Activated CD8-positive, alpha-beta memory T cell treated with anti-CD3 and anti-CD28 coated beads, Interleukin-2, amount 10 ng/mL, durations not matched to agents 7 days and 5 days (primary cell): ENCODE data around the gene ETNPPL. TPM values are rescaled to one million over a fixed set of nuclear protein-coding genes. Genes with fewer than 3 reads are reported as not detected.
A peak's percentile ranks its signal among the peaks of the same experiment; 100 is the strongest.

ENCODE experiments used
- ATAC-seq: fragments of 150-1000 bp; cut with Tn5 transposase; one replicate; pipeline ENCODE4 v1.10.0; 2021; ENCODE audit warnings: moderate library complexity
- CTCF ChIA-PET: fragments of 350-600 bp; sonication (Branson Sonifier 250); formaldehyde crosslinking; loops from one replicate; lab custom pipeline; 2021; ENCODE audit warnings: antibody characterized with exemption; lab: Charles Lee
- DNase-seq: peaks from one replicate; pipeline ENCODE4 v3.0.0-alpha.2; 2020
- H3K27ac Mint-ChIP-seq: one replicate; pipeline ENCODE4 v1.8.0; 2021; ENCODE audit warnings: mild to moderate bottlenecking, mixed read lengths
- H3K27me3 Mint-ChIP-seq: one replicate; pipeline ENCODE4 v1.8.0; 2021; ENCODE audit warnings: mixed read lengths
- H3K36me3 Mint-ChIP-seq: one replicate; pipeline ENCODE4 v1.8.0; 2021; ENCODE audit warnings: mild to moderate bottlenecking, mixed read lengths
- H3K4me1 Mint-ChIP-seq: one replicate; pipeline ENCODE4 v1.8.0; 2021; ENCODE audit warnings: mixed read lengths
- H3K4me3 Mint-ChIP-seq: one replicate; pipeline ENCODE4 v1.8.0; 2021; ENCODE audit warnings: mild to moderate bottlenecking, moderate library complexity, mixed read lengths
- H3K9me3 Mint-ChIP-seq: one replicate; pipeline ENCODE4 v1.8.0; 2022; ENCODE audit warnings: low read depth, mixed read lengths
- total RNA-seq, 2 experiments: library from RNA; stranded (reverse); gene quantifications; one replicate each; pipeline ENCODE4 v1.2.3, GENCODE V29; 2021

Gene ETNPPL
- total RNA-seq, 2 experiments from 2014 or later = not detected

- Mint-ChIP-seq H3K27me3 (peaks cover 4% of the 10 kb centered on the region), H3K36me3 (no peaks in the 10 kb centered on the region), H3K4me1 (no peaks in the 10 kb centered on the region), H3K27ac (no peak overlapping the region), H3K9me3 (no peaks in the 10 kb centered on the region), H3K4me3 (no peak overlapping the region)
- DNase-seq = no peak
- ATAC-seq = no peak
- CTCF ChIA-PET = interaction anchor here (0.6 kb wide), 1 partner anchor 395 kb away, joined by 3 read pairs; no protein-coding TSS in a partner anchor
Measured at GRCh38 chr4:108783665-108784463, 21.0 kb upstream of the ETNPPL start.

- H3K27me3 Mint-ChIP-seq = peaks cover 18% of the 10 kb centered on the region
- DNase-seq (no peak), ATAC-seq (no peak)
- H3K36me3 Mint-ChIP-seq = no peaks in the 10 kb centered on the region
- CTCF ChIA-PET = interaction anchor here (0.7 kb wide), 1 partner anchor 16 kb away, joined by 3 read pairs; no protein-coding TSS in a partner anchor
- H3K9me3 Mint-ChIP-seq = no peaks in the 10 kb centered on the region
- H3K4me3 Mint-ChIP-seq = no peak overlapping the region
- H3K27ac Mint-ChIP-seq = no peak overlapping the region
- H3K4me1 Mint-ChIP-seq = no peaks in the 10 kb centered on the region
Measured at GRCh38 chr4:108779958-108780357, 17.1 kb upstream of the ETNPPL start.

- Mint-ChIP-seq H3K36me3 (no peaks in the 10 kb centered on the region), H3K27me3 (peaks cover 24% of the 10 kb centered on the region), H3K4me3 (no peak overlapping the region), H3K27ac (no peak overlapping the region), H3K4me1 (no peaks in the 10 kb centered on the region), H3K9me3 (no peaks in the 10 kb centered on the region)
- CTCF ChIA-PET = interaction anchor here (0.9 kb wide), 1 partner anchor 23 kb away, joined by 3 read pairs; no protein-coding TSS in a partner anchor
- DNase-seq = no peak
- ATAC-seq = no peak
Measured at GRCh38 chr4:108777388-108777787, 14.5 kb upstream of the ETNPPL start.

- CTCF ChIA-PET = no interaction called here
- DNase-seq = no peak
- peaks cover 24% of the 10 kb centered on the region for H3K27me3 Mint-ChIP-seq
- H3K4me1 Mint-ChIP-seq = no peaks in the 10 kb centered on the region
- no peaks in the 10 kb centered on the region for H3K9me3 Mint-ChIP-seq
- H3K4me3 Mint-ChIP-seq = no peak overlapping the region
- no peaks in the 10 kb centered on the region for H3K36me3 Mint-ChIP-seq
- no peak for ATAC-seq
- H3K27ac Mint-ChIP-seq = no peak overlapping the region
Measured at GRCh38 chr4:108775921-108776320, 13.1 kb upstream of the ETNPPL start.

GRCh38 chr4:108774809-108775530, 12.1 kb upstream of the ETNPPL start:
- DNase-seq (no peak), ATAC-seq (no peak)
- Mint-ChIP-seq H3K4me3 (no peak overlapping the region), H3K9me3 (no peaks in the 10 kb centered on the region), H3K4me1 (no peaks in the 10 kb centered on the region), H3K27me3 (peaks cover 24% of the 10 kb centered on the region), H3K36me3 (no peaks in the 10 kb centered on the region), H3K27ac (no peak overlapping the region)
- CTCF ChIA-PET = interaction anchor here (0.6 kb wide), 1 partner anchor 10 kb away, joined by 6 read pairs; no protein-coding TSS in a partner anchor

GRCh38 chr4:108772402-108772801, 9.5 kb upstream of the ETNPPL start:
- H3K36me3 Mint-ChIP-seq = no peaks in the 10 kb centered on the region
- peaks cover 21% of the 10 kb centered on the region for H3K27me3 Mint-ChIP-seq
- CTCF ChIA-PET = no interaction called here
- H3K27ac Mint-ChIP-seq = no peak overlapping the region
- ATAC-seq (no peak), DNase-seq (no peak)
- no peak overlapping the region for H3K4me3 Mint-ChIP-seq
- H3K9me3 Mint-ChIP-seq = no peaks in the 10 kb centered on the region
- no peaks in the 10 kb centered on the region for H3K4me1 Mint-ChIP-seq

- H3K27ac Mint-ChIP-seq = no peak overlapping the region
- H3K36me3 Mint-ChIP-seq = peaks cover 2% of the 10 kb centered on the region
- ATAC-seq = no peak
- DNase-seq = no peak
- no peak overlapping the region for H3K4me3 Mint-ChIP-seq
- H3K9me3 Mint-ChIP-seq = no peaks in the 10 kb centered on the region
- CTCF ChIA-PET = no interaction called here
- H3K27me3 Mint-ChIP-seq = peaks cover 47% of the 10 kb centered on the region
- H3K4me1 Mint-ChIP-seq = peaks cover 11% of the 10 kb centered on the region
Measured at GRCh38 chr4:108766058-108766457, 3.2 kb upstream of the ETNPPL start.

GRCh38 chr4:108763986-108764385, 1.1 kb upstream of the ETNPPL start:
- Mint-ChIP-seq H3K27me3 (peaks cover 61% of the 10 kb centered on the region), H3K4me3 (no peak overlapping the region), H3K9me3 (no peaks in the 10 kb centered on the region), H3K36me3 (peaks cover 2% of the 10 kb centered on the region), H3K4me1 (peaks cover 11% of the 10 kb centered on the region), H3K27ac (no peak overlapping the region)
- CTCF ChIA-PET = no interaction called here
- ATAC-seq = no peak
- DNase-seq = no peak

- CTCF ChIA-PET = no interaction called here
- Mint-ChIP-seq H3K36me3 (peaks cover 2% of the 10 kb centered on the region), H3K27me3 (peaks cover 61% of the 10 kb centered on the region), H3K4me1 (peaks cover 11% of the 10 kb centered on the region), H3K27ac (no peak overlapping the region), H3K9me3 (no peaks in the 10 kb centered on the region), H3K4me3 (peak overlapping the region; percentile 63)
- DNase-seq (no peak), ATAC-seq (no peak)
Measured at GRCh38 chr4:108763226-108763593, 357 bp upstream of the ETNPPL start.

GRCh38 chr4:108758498-108758897, 4.4 kb downstream of the ETNPPL start:
- ATAC-seq (no peak), DNase-seq (no peak)
- no peaks in the 10 kb centered on the region for H3K9me3 Mint-ChIP-seq
- CTCF ChIA-PET = no interaction called here
- H3K4me3 Mint-ChIP-seq = no peak overlapping the region
- H3K27me3 Mint-ChIP-seq = peaks cover 43% of the 10 kb centered on the region
- H3K36me3 Mint-ChIP-seq = peaks cover 2% of the 10 kb centered on the region
- H3K27ac Mint-ChIP-seq = no peak overlapping the region
- peaks cover 10% of the 10 kb centered on the region for H3K4me1 Mint-ChIP-seq

GRCh38 chr4:108754327-108754726, 8.5 kb downstream of the ETNPPL start:
- Mint-ChIP-seq H3K4me3 (no peak overlapping the region), H3K9me3 (no peaks in the 10 kb centered on the region), H3K27ac (no peak overlapping the region), H3K4me1 (peaks cover 2% of the 10 kb centered on the region), H3K27me3 (peaks cover 24% of the 10 kb centered on the region), H3K36me3 (no peaks in the 10 kb centered on the region)
- no peak for DNase-seq
- no peak for ATAC-seq
- CTCF ChIA-PET = no interaction called here

GRCh38 chr4:108751321-108751720, 11.5 kb downstream of the ETNPPL start:
- Mint-ChIP-seq H3K9me3 (no peaks in the 10 kb centered on the region), H3K36me3 (no peaks in the 10 kb centered on the region), H3K4me1 (peaks cover 2% of the 10 kb centered on the region), H3K27ac (no peak overlapping the region), H3K27me3 (peaks cover 26% of the 10 kb centered on the region), H3K4me3 (no peak overlapping the region)
- ATAC-seq = no peak
- no peak for DNase-seq
- CTCF ChIA-PET = no interaction called here

- Mint-ChIP-seq H3K4me3 (no peak overlapping the region), H3K9me3 (no peaks in the 10 kb centered on the region), H3K4me1 (peaks cover 2% of the 10 kb centered on the region), H3K36me3 (no peaks in the 10 kb centered on the region), H3K27ac (no peak overlapping the region), H3K27me3 (peaks cover 24% of the 10 kb centered on the region)
- ATAC-seq = no peak
- DNase-seq = no peak
- CTCF ChIA-PET = no interaction called here
Measured at GRCh38 chr4:108749119-108749518, 13.7 kb downstream of the ETNPPL start.

GRCh38 chr4:108746511-108746910, 16.3 kb downstream of the ETNPPL start:
- Mint-ChIP-seq H3K4me1 (peaks cover 2% of the 10 kb centered on the region), H3K4me3 (no peak overlapping the region), H3K27me3 (peaks cover 17% of the 10 kb centered on the region), H3K9me3 (no peaks in the 10 kb centered on the region), H3K27ac (no peak overlapping the region), H3K36me3 (no peaks in the 10 kb centered on the region)
- DNase-seq (no peak), ATAC-seq (no peak)
- CTCF ChIA-PET = no interaction called here
